ENCODE data around the gene RAPGEF4. TPM values are rescaled to one million over a fixed set of nuclear protein-coding genes. Genes with fewer than 3 reads are reported as not detected.

The RAPGEF4 gene
- total RNA-seq, 1 experiment from 2014 or later, result not detected

- BruUV-seq (replicated peaks), result no TSS peak
- intact Hi-C loops (cut with micrococcal nuclease; ENCODE audit: unreplicated experiment), result no loop called here
- Histone ChIP-seq H2AFZ (peak overlapping the region; percentile 7; the same call in 1 of the 2 replicates), H3K4me2 (0 out of 2 replicates have a peak overlapping the region, but pooled peaks have one; percentile 8), H4K20me1 (ENCODE audit: insufficient read depth) (no peaks in the 10 kb centered on the region), H3K27ac (no peak overlapping the region), H3K9me2 (ENCODE audit: insufficient read depth) (no peaks in the 10 kb centered on the region), H3K4me3 (no peak overlapping the region), H3F3A (ENCODE audit: insufficient read depth, low read depth) (peaks cover 23% of the 10 kb centered on the region), H3K79me2 (ENCODE audit: low read depth) (no peaks in the 10 kb centered on the region), H3K9me3 (ENCODE audit: insufficient read depth, low read depth) (no peaks in the 10 kb centered on the region), H3K36me3 (ENCODE audit: low read depth) (no peaks in the 10 kb centered on the region), H3K4me1 (replicated peaks; ENCODE audit: insufficient read depth) (peaks cover 49% of the 10 kb centered on the region), H3K27me3 (ENCODE audit: insufficient read depth, low read depth) (no peaks in the 10 kb centered on the region)
- CTCF ChIA-PET, result interaction anchor here (0.5 to 1.1 kb wide), 4 partner anchors 13 to 1544 kb away, joined by 3 to 10 read pairs (median 5); no protein-coding TSS in a partner anchor
- POLR2A ChIA-PET (ENCODE audit: unreplicated experiment), result no interaction called here
- no peak for TF ChIP-seq EZH2 (IDR thresholded peaks at IDR 0.05; ENCODE audit: low read depth)
- no peak for TF ChIP-seq CTCF (conservative IDR thresholded peaks at IDR 0.05)
- no peak for DNase-seq
These were observed 267.3 kb downstream of the RAPGEF4 start for GRCh38 chr2:173002751-173003541.

GRCh38 chr2:173008786-173009185 is 273.1 kb downstream of the RAPGEF4 start:
- Histone ChIP-seq H4K20me1 (ENCODE audit: insufficient read depth) (no peaks in the 10 kb centered on the region), H3K9me3 (ENCODE audit: insufficient read depth, low read depth) (no peaks in the 10 kb centered on the region), H3K27me3 (ENCODE audit: insufficient read depth, low read depth) (no peaks in the 10 kb centered on the region), H3K79me2 (ENCODE audit: low read depth) (no peaks in the 10 kb centered on the region), H3K4me3 (no peak overlapping the region), H3K36me3 (ENCODE audit: low read depth) (no peaks in the 10 kb centered on the region), H3K27ac (no peak overlapping the region), H3K9me2 (ENCODE audit: insufficient read depth) (peaks cover 4% of the 10 kb centered on the region; the same call in 1 of the 2 replicates), H3K4me2 (no peak overlapping the region), H2AFZ (no peak overlapping the region), H3F3A (ENCODE audit: insufficient read depth, low read depth) (peaks cover 6% of the 10 kb centered on the region; the same call in 1 of the 2 replicates), H3K4me1 (replicated peaks; ENCODE audit: insufficient read depth) (peaks cover 8% of the 10 kb centered on the region)
- no TSS peak for BruUV-seq (replicated peaks)
- intact Hi-C loops (cut with micrococcal nuclease; ENCODE audit: unreplicated experiment), result no loop called here
- CTCF ChIA-PET, result no interaction called here
- POLR2A ChIA-PET (ENCODE audit: unreplicated experiment), result no interaction called here
- TF ChIP-seq EZH2 (IDR thresholded peaks at IDR 0.05; ENCODE audit: low read depth) (no peak), CTCF (conservative IDR thresholded peaks at IDR 0.05) (no peak)
- no peak for DNase-seq

- no peaks in the 10 kb centered on the region for H4K20me1 ChIP-seq (ENCODE audit: insufficient read depth)
- peaks cover 6% of the 10 kb centered on the region; the same call in 1 of the 2 replicates for H3F3A ChIP-seq (ENCODE audit: insufficient read depth, low read depth)
- TF ChIP-seq CTCF (conservative IDR thresholded peaks at IDR 0.05) (no peak), EZH2 (IDR thresholded peaks at IDR 0.05; ENCODE audit: low read depth) (no peak)
- no peaks in the 10 kb centered on the region for H3K36me3 ChIP-seq (ENCODE audit: low read depth)
- no TSS peak for BruUV-seq (replicated peaks)
- no peak overlapping the region for H3K4me2 ChIP-seq
- CTCF ChIA-PET, result no interaction called here
- H3K79me2 ChIP-seq (ENCODE audit: low read depth), result no peaks in the 10 kb centered on the region
- H3K27ac ChIP-seq, result no peak overlapping the region
- H2AFZ ChIP-seq, result no peak overlapping the region
- no peaks in the 10 kb centered on the region for H3K27me3 ChIP-seq (ENCODE audit: insufficient read depth, low read depth)
- H3K9me2 ChIP-seq (ENCODE audit: insufficient read depth), result peaks cover 4% of the 10 kb centered on the region; the same call in 1 of the 2 replicates
- no peak for DNase-seq
- intact Hi-C loops (cut with micrococcal nuclease; ENCODE audit: unreplicated experiment), result no loop called here
- H3K4me3 ChIP-seq, result no peak overlapping the region
- H3K9me3 ChIP-seq (ENCODE audit: insufficient read depth, low read depth), result no peaks in the 10 kb centered on the region
- H3K4me1 ChIP-seq (replicated peaks; ENCODE audit: insufficient read depth), result 0 out of 2 replicates have a peak, but pooled peaks cover 5% of the 10 kb centered on the region
- POLR2A ChIA-PET (ENCODE audit: unreplicated experiment), result no interaction called here
These were observed 274.6 kb downstream of the RAPGEF4 start for GRCh38 chr2:173010233-173010632.
